Measurements from ENCODE around the gene CCDC93.

CCDC93 gene

DNA sequence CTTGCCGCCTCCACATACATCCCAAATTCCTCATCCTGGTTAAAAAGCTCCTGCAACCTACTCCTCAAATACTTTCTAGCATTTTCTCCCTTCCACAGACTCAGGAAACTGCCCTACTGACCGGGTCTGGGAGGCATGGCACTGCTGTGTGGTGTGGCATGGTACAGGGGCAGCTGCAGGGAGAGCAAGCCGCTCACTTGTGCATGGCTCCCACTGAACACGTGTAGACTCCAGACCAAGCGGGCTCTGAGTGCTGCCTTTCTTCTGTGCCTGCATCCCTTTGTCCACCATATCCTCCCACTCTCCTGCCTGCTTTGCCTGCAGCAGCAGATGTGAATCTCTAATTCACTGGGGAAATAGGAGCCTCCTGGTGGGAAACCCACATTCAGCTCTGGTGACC, 72.2 kb downstream of the CCDC93 start:
- Histone ChIP-seq H3K4me3 (ENCODE audit: control insufficient read depth in 1 of 7, extremely low read depth in 1 of 7, insufficient read depth in 4 of 7, low read depth in 2 of 7, low read length in 6 of 7) (no peak overlapping the region), H3K36me3 (ENCODE audit: control insufficient read depth in 4 of 4, insufficient read depth in 4 of 4, low read length in 3 of 4) (peaks cover 20 to 98% (median 83%) of the 10 kb centered on the region in 4 experiments), H3K9me3 (ENCODE audit: control extremely low read depth in 1 of 5, control insufficient read depth in 4 of 5, insufficient read depth in 2 of 5, low read depth in 1 of 5, low read length in 4 of 5) (no peaks in the 10 kb centered on the region), H3K27ac (ENCODE audit: insufficient read depth in 1 of 2, low read depth in 1 of 2, low read length in 2 of 2, poor library complexity in 1 of 2, severe bottlenecking in 2 of 2) (no peak overlapping the region), H3K27me3 (replicated peaks in 2 of 5; ENCODE audit: control insufficient read depth in 4 of 5, insufficient read depth in 5 of 5, low read length in 4 of 5) (no peaks in the 10 kb centered on the region), H3K4me1 (ENCODE audit: control extremely low read depth in 1 of 4, control insufficient read depth in 4 of 4, insufficient read depth in 4 of 4, low read length in 3 of 4) (no peaks in the 10 kb centered on the region)
- ChIA-PET CTCF (interaction anchor here (1.2 kb wide), 1 partner anchor 8 kb away, joined by 3 read pairs; no protein-coding TSS in a partner anchor), POLR2A (no interaction called here)
- WGBS (ENCODE audit: insufficient coverage) = 94% methylated on average over 2 of the region's 5 CpGs
- DNase-seq = no peak

DNA sequence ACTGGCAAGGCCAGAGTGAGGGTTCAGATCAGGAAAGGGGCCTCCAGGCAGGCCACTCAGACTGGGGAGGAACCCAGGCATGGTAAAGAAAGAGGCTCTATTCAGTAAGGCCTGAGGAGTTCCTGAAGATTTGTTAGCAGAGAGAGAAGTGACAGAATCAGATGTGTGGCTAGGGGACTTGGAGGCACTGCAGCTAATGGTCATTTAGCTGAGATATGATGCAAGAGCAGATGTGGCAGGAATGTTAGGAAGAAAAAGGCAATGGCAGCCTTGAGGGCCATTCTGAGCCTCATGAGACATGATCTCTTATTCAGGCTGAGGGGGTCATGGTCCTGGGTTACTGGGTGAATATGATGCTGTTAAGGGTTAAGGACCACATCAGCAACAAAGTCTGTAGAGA, 73.4 kb downstream of the CCDC93 start:
- POLR2A ChIA-PET = no interaction called here
- H3K36me3 ChIP-seq (ENCODE audit: control insufficient read depth in 4 of 4, insufficient read depth in 4 of 4, low read length in 3 of 4) = peaks cover 16 to 96% (median 80%) of the 10 kb centered on the region in 4 experiments
- CTCF ChIA-PET = interaction anchor here (1.2 kb wide), 1 partner anchor 63 kb away, joined by 3 read pairs; no protein-coding TSS in a partner anchor
- no peaks in the 10 kb centered on the region for H3K27me3 ChIP-seq (replicated peaks in 2 of 5; ENCODE audit: control insufficient read depth in 4 of 5, insufficient read depth in 5 of 5, low read length in 4 of 5)
- H3K9me3 ChIP-seq (ENCODE audit: control extremely low read depth in 1 of 5, control insufficient read depth in 4 of 5, insufficient read depth in 2 of 5, low read depth in 1 of 5, low read length in 4 of 5) = no peaks in the 10 kb centered on the region
- no peak overlapping the region for H3K27ac ChIP-seq (ENCODE audit: insufficient read depth in 1 of 2, low read depth in 1 of 2, low read length in 2 of 2, poor library complexity in 1 of 2, severe bottlenecking in 2 of 2)
- H3K4me3 ChIP-seq (ENCODE audit: control insufficient read depth in 1 of 7, extremely low read depth in 1 of 7, insufficient read depth in 4 of 7, low read depth in 2 of 7, low read length in 6 of 7) = no peak overlapping the region
- no peak for DNase-seq
- no peaks in the 10 kb centered on the region for H3K4me1 ChIP-seq (ENCODE audit: control extremely low read depth in 1 of 4, control insufficient read depth in 4 of 4, insufficient read depth in 4 of 4, low read length in 3 of 4)

DNA sequence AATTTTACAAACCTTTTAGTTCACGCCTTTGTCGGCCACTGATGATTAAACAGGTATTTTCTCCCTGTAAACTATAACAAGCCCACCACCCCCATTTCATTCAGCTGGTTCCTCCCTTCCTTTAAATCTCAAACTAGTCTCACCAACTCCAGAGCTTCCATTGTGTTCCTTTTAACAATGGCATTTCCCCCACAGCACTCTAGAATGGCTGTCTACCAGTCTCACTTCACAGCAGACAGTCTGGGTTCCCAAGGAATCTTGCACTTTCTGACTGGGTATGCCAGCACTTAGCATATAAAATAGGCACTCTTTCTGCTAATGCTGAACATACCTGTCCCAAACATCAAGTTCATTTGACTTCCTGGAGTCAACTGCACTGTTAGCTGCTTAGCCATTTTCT, 75.3 kb downstream of the CCDC93 start:
- no peak overlapping the region for H3K4me3 ChIP-seq (ENCODE audit: control insufficient read depth in 1 of 7, extremely low read depth in 1 of 7, insufficient read depth in 4 of 7, low read depth in 2 of 7, low read length in 6 of 7)
- H3K27ac ChIP-seq (ENCODE audit: insufficient read depth in 1 of 2, low read depth in 1 of 2, low read length in 2 of 2, poor library complexity in 1 of 2, severe bottlenecking in 2 of 2) = no peak overlapping the region
- POLR2A ChIA-PET = no interaction called here
- H3K27me3 ChIP-seq (replicated peaks in 2 of 5; ENCODE audit: control insufficient read depth in 4 of 5, insufficient read depth in 5 of 5, low read length in 4 of 5) = no peaks in the 10 kb centered on the region
- H3K4me1 ChIP-seq (ENCODE audit: control extremely low read depth in 1 of 4, control insufficient read depth in 4 of 4, insufficient read depth in 4 of 4, low read length in 3 of 4) = no peaks in the 10 kb centered on the region
- CTCF ChIA-PET = interaction anchor here (1.1 kb wide), 1 partner anchor 11 kb away, joined by 5 read pairs; no protein-coding TSS in a partner anchor
- no peak for DNase-seq
- H3K36me3 ChIP-seq (ENCODE audit: control insufficient read depth in 4 of 4, insufficient read depth in 4 of 4, low read length in 3 of 4) = peaks cover 22 to 96% (median 81%) of the 10 kb centered on the region in 4 experiments
- no peaks in the 10 kb centered on the region for H3K9me3 ChIP-seq (ENCODE audit: control extremely low read depth in 1 of 5, control insufficient read depth in 4 of 5, insufficient read depth in 2 of 5, low read depth in 1 of 5, low read length in 4 of 5)
- 100% methylated on average over 2 of the region's 2 CpGs for WGBS (ENCODE audit: insufficient coverage)

DNA sequence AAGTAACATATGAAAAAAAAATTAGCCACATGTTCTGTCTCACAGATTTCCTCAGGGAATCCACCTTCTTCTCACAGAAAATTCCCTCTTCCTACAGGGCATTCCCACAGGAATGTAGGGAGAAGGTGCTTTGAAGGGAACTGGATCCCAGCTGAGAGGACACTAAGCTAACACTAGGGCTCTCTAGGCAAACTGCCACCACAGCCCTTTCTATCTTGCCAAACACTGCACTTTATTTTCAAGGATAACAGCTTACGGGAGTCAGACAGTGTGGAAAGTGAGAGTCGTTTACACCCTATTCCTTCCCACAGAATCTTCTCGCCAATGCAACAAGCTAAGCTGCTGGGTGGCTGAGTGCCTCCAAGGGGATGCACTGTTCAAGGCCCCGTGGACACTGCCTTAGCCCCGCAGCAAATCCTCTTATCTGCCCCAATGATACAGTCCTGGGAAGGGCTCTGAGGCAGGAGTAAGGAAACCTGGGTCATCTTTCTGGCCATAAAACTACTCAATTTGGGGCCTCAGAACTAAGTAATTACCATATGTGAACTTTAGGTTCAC, 76.9 kb downstream of the CCDC93 start:
- H3K4me3 ChIP-seq (ENCODE audit: control insufficient read depth in 1 of 7, extremely low read depth in 1 of 7, insufficient read depth in 4 of 7, low read depth in 2 of 7, low read length in 6 of 7) = no peak overlapping the region
- H3K9me3 ChIP-seq (ENCODE audit: control extremely low read depth in 1 of 5, control insufficient read depth in 4 of 5, insufficient read depth in 2 of 5, low read depth in 1 of 5, low read length in 4 of 5) = no peaks in the 10 kb centered on the region
- no peak overlapping the region for H3K27ac ChIP-seq (ENCODE audit: insufficient read depth in 1 of 2, low read depth in 1 of 2, low read length in 2 of 2, poor library complexity in 1 of 2, severe bottlenecking in 2 of 2)
- DNase-seq = no peak
- H3K4me1 ChIP-seq (ENCODE audit: control extremely low read depth in 1 of 4, control insufficient read depth in 4 of 4, insufficient read depth in 4 of 4, low read length in 3 of 4) = no peaks in the 10 kb centered on the region
- 100% methylated on average over 4 of the region's 5 CpGs for whole genome bisulfite sequencing (ENCODE audit: insufficient coverage)
- peaks cover 29 to 98% (median 82%) of the 10 kb centered on the region in 4 experiments for H3K36me3 ChIP-seq (ENCODE audit: control insufficient read depth in 4 of 4, insufficient read depth in 4 of 4, low read length in 3 of 4)
- ChIA-PET POLR2A (no interaction called here), CTCF (no interaction called here)
- H3K27me3 ChIP-seq (replicated peaks in 2 of 5; ENCODE audit: control insufficient read depth in 4 of 5, insufficient read depth in 5 of 5, low read length in 4 of 5) = no peaks in the 10 kb centered on the region

DNA sequence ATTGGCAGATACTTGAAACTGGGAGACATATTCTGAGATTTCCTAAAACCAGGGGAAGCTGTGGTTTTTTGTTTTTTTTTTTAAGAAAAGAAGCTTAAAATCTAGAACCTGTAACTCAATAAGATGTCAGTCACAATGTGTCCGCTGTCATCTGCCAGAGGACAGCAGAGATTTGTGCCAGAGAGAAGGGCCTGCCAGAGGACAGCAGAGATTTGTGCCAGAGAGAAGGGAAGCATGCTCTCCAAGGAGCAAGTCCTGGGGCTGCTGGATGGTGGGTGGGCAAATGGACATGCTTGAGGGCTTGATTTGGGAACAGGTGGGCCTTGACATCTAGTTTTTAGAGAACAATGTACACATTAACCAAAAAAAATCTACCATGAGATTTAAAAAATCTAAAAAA, 77.9 kb downstream of the CCDC93 start:
- WGBS (ENCODE audit: insufficient coverage) = 0% methylated on average over 1 of the region's 1 CpG
- DNase-seq = no peak
- CTCF ChIA-PET = no interaction called here
- no peaks in the 10 kb centered on the region for H3K9me3 ChIP-seq (ENCODE audit: control extremely low read depth in 1 of 5, control insufficient read depth in 4 of 5, insufficient read depth in 2 of 5, low read depth in 1 of 5, low read length in 4 of 5)
- H3K4me1 ChIP-seq (ENCODE audit: control extremely low read depth in 1 of 4, control insufficient read depth in 4 of 4, insufficient read depth in 4 of 4, low read length in 3 of 4) = no peaks in the 10 kb centered on the region
- no peak overlapping the region for H3K27ac ChIP-seq (ENCODE audit: insufficient read depth in 1 of 2, low read depth in 1 of 2, low read length in 2 of 2, poor library complexity in 1 of 2, severe bottlenecking in 2 of 2)
- H3K36me3 ChIP-seq (ENCODE audit: control insufficient read depth in 4 of 4, insufficient read depth in 4 of 4, low read length in 3 of 4) = peaks cover 34 to 98% (median 83%) of the 10 kb centered on the region in 4 experiments
- H3K4me3 ChIP-seq (ENCODE audit: control insufficient read depth in 1 of 7, extremely low read depth in 1 of 7, insufficient read depth in 4 of 7, low read depth in 2 of 7, low read length in 6 of 7) = no peak overlapping the region
- POLR2A ChIA-PET = no interaction called here
- H3K27me3 ChIP-seq (replicated peaks in 2 of 5; ENCODE audit: control insufficient read depth in 4 of 5, insufficient read depth in 5 of 5, low read length in 4 of 5) = no peaks in the 10 kb centered on the region

DNA sequence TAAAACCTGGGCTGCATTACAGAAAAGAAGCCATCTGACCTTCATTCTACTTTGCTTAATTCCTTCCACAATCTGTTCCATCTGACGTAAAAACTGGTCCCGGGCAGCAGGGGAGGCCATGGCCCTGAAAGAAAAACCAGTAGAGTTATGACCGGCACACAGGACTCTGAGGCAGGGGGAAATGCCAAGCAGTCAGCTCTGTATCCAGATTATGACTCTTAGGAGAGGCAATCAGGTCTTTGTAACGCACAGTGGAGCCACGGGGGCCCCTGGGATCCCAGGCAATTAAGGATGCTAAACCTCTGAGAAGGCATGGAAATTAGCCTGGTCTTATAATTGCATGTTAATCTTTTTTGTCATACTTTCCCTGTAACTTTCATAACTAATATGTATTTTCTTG, 78.4 kb downstream of the CCDC93 start:
- Histone ChIP-seq H3K9me3 (ENCODE audit: control extremely low read depth in 1 of 5, control insufficient read depth in 4 of 5, insufficient read depth in 2 of 5, low read depth in 1 of 5, low read length in 4 of 5) (no peaks in the 10 kb centered on the region), H3K4me1 (ENCODE audit: control extremely low read depth in 1 of 4, control insufficient read depth in 4 of 4, insufficient read depth in 4 of 4, low read length in 3 of 4) (no peaks in the 10 kb centered on the region), H3K27me3 (replicated peaks in 2 of 5; ENCODE audit: control insufficient read depth in 4 of 5, insufficient read depth in 5 of 5, low read length in 4 of 5) (no peaks in the 10 kb centered on the region), H3K36me3 (ENCODE audit: control insufficient read depth in 4 of 4, insufficient read depth in 4 of 4, low read length in 3 of 4) (peaks cover 36 to 98% (median 85%) of the 10 kb centered on the region in 4 experiments), H3K27ac (ENCODE audit: insufficient read depth in 1 of 2, low read depth in 1 of 2, low read length in 2 of 2, poor library complexity in 1 of 2, severe bottlenecking in 2 of 2) (no peak overlapping the region), H3K4me3 (ENCODE audit: control insufficient read depth in 1 of 7, extremely low read depth in 1 of 7, insufficient read depth in 4 of 7, low read depth in 2 of 7, low read length in 6 of 7) (no peak overlapping the region)
- ChIA-PET POLR2A (no interaction called here), CTCF (no interaction called here)
- WGBS (ENCODE audit: insufficient coverage) = 95% methylated on average over 2 of the region's 5 CpGs
- no peak for DNase-seq

DNA sequence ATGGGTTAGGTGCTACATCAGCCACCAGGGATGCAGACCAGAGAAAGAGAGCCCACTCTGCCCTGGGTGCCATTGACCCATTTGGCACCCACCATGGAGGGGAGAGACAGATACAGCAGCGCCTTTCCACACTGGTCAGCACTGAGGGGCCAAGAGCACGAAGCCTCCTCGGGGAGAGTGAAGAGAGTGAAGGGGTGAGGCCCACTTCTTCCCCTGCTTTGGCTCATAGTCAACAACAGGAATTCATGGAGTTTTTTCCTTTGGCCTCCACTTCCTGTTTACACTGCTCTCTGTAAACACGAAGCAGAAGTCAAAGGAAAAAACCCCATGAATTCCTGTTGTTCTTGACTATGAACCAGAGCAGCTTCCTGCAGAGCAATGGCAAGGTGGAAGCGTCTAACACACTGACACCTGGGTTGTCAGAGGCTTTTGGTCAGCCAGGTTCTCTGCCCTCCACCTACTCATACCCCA, 80.0 kb downstream of the CCDC93 start:
- ChIA-PET CTCF (interaction anchor here (1.2 to 1.6 kb wide), 2 partner anchors 8 to 119 kb away, joined by 3 read pairs; partner anchors contain the start of gene DDX18), POLR2A (no interaction called here)
- 75% methylated on average over 4 of the region's 5 CpGs for WGBS (ENCODE audit: insufficient coverage)
- H3K27ac ChIP-seq (ENCODE audit: insufficient read depth in 1 of 2, low read depth in 1 of 2, low read length in 2 of 2, poor library complexity in 1 of 2, severe bottlenecking in 2 of 2) = no peak overlapping the region
- no peak for DNase-seq
- H3K36me3 ChIP-seq (ENCODE audit: control insufficient read depth in 4 of 4, insufficient read depth in 4 of 4, low read length in 3 of 4) = peaks cover 44 to 97% (median 84%) of the 10 kb centered on the region in 4 experiments
- no peaks in the 10 kb centered on the region for H3K27me3 ChIP-seq (replicated peaks in 2 of 5; ENCODE audit: control insufficient read depth in 4 of 5, insufficient read depth in 5 of 5, low read length in 4 of 5)
- no peak overlapping the region for H3K4me3 ChIP-seq (ENCODE audit: control insufficient read depth in 1 of 7, extremely low read depth in 1 of 7, insufficient read depth in 4 of 7, low read depth in 2 of 7, low read length in 6 of 7)
- peaks cover 0 to 5% (median 2%) of the 10 kb centered on the region in 5 experiments for H3K9me3 ChIP-seq (ENCODE audit: control extremely low read depth in 1 of 5, control insufficient read depth in 4 of 5, insufficient read depth in 2 of 5, low read depth in 1 of 5, low read length in 4 of 5)
- no peaks in the 10 kb centered on the region for H3K4me1 ChIP-seq (ENCODE audit: control extremely low read depth in 1 of 4, control insufficient read depth in 4 of 4, insufficient read depth in 4 of 4, low read length in 3 of 4)

Measured in common myeloid progenitor, CD34-positive (primary cell).